Measurements from ENCODE around the gene AIF1. TPM values are rescaled to one million over a fixed set of nuclear protein-coding genes. Genes with fewer than 3 reads are reported as not detected.

Gene AIF1
- polyA plus RNA-seq, 1 donor (not counting 4 experiments of a cell fraction or from before 2014, with no cell fraction given): not detected

DNA sequence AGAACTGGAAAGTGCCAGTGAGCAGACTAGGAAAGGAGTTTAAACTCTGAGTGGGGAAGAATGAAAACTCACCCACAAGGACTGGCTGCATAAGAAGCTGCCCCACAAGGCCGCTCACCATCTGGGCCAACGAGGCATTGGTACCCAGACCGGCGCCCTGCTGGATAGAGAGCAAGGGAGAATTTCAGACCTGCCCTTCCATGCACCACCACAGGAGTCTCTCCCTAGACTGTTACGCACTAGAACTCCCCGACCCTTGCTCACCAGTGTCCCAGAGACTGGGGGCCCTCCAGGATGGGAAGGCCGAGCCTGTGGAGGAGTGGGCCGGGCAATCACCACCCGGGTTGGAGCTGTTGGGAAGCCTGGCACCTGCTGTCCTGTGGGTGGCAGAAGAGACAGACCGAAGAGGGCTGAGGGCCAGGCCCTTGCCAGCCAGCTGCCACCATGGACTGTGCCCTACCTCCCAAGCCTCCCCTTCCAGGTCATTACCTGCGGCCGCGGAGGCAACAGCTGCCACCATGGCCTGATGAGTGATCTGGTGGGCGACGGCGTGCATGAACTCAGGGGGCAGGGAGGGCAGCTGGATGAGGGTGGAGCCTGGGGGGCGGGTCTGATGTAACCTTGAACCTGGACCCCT lies 28.9 kb downstream of the AIF1 start:
- dilution Hi-C loops (cut with MboI; ENCODE audit: extremely low pct_ligation_motif_present, low sequenced_read_pairs): no loop called here
- Histone ChIP-seq H3K4me3 (ENCODE audit: control insufficient read depth in 2 of 3, extremely low read depth in 1 of 3, insufficient read depth in 2 of 3, low read depth in 1 of 3, low read length in 3 of 3) (no peak overlapping the region), H3K4me2 (ENCODE audit: control insufficient read depth, extremely low read depth, insufficient read depth, low read depth, low read length) (no peak overlapping the region), H3K36me3 (ENCODE audit: control insufficient read depth in 2 of 2, extremely low read depth in 1 of 2, insufficient read depth in 2 of 2, low read length in 2 of 2) (peaks cover 45 to 65% of the 10 kb centered on the region in 2 experiments), H3K4me1 (ENCODE audit: control insufficient read depth, extremely low read depth, insufficient read depth, low read length) (no peaks in the 10 kb centered on the region), H4K20me1 (ENCODE audit: control insufficient read depth, extremely low read depth, insufficient read depth, low read length) (no peaks in the 10 kb centered on the region), H2AFZ (ENCODE audit: control insufficient read depth, low read length) (no peak overlapping the region), H3K27ac (ENCODE audit: control insufficient read depth, insufficient read depth, low read length) (no peak overlapping the region), H3K9me1 (ENCODE audit: control insufficient read depth, extremely low read depth, insufficient read depth, low read length) (no peaks in the 10 kb centered on the region), H3K9me3 (ENCODE audit: control insufficient read depth, low read depth, low read length) (no peaks in the 10 kb centered on the region), H3K9ac (ENCODE audit: control insufficient read depth, extremely low read depth, insufficient read depth, low read length) (no peak overlapping the region), H3K27me3 (ENCODE audit: control insufficient read depth, extremely low read depth, insufficient read depth, low read length) (no peaks in the 10 kb centered on the region), H3K79me2 (ENCODE audit: control insufficient read depth, insufficient read depth, low read length) (peaks cover 5% of the 10 kb centered on the region)
- FAIRE-seq: no peak
- no peak for DNase-seq (ENCODE audit: low read depth, low spot score)
- no peak for TF ChIP-seq EZH2 (IDR thresholded peaks at IDR 0.05; ENCODE audit: low read length)
- TF ChIP-seq, protein P1, sequence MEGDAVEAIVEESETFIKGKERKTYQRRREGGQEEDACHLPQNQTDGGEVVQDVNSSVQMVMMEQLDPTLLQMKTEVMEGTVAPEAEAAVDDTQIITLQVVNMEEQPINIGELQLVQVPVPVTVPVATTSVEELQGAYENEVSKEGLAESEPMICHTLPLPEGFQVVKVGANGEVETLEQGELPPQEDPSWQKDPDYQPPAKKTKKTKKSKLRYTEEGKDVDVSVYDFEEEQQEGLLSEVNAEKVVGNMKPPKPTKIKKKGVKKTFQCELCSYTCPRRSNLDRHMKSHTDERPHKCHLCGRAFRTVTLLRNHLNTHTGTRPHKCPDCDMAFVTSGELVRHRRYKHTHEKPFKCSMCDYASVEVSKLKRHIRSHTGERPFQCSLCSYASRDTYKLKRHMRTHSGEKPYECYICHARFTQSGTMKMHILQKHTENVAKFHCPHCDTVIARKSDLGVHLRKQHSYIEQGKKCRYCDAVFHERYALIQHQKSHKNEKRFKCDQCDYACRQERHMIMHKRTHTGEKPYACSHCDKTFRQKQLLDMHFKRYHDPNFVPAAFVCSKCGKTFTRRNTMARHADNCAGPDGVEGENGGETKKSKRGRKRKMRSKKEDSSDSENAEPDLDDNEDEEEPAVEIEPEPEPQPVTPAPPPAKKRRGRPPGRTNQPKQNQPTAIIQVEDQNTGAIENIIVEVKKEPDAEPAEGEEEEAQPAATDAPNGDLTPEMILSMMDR (optimal IDR thresholded peaks at IDR 0.05 in 1 of 3, IDR thresholded peaks at IDR 0.05 in 1 of 3, conservative IDR thresholded peaks at IDR 0.05 in 1 of 3; ENCODE audit: extremely low read depth in 1 of 3, insufficient read depth in 2 of 3, low read length in 3 of 3): no peak

DNA sequence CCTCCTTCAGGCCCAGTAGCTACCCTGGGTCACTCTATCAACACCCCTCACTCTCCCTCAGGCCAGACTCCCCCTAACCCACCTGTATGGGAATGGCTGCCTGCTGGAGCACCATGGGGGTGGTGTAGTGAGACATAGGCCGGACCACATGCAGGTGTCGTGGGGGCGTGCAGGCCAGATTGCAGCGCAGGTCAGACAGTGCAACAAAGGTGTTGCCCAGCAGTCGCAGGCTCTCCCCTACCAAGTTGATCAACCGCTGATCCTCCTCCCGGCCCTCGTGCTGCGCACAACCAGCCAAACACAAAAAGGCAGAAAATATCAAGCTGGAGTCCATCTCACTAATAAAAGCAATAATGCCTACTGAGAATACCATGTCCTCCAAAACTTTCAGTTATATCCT lies 30.3 kb downstream of the AIF1 start:
- Histone ChIP-seq H3K9ac (ENCODE audit: control insufficient read depth, extremely low read depth, insufficient read depth, low read length) (no peak overlapping the region), H3K9me1 (ENCODE audit: control insufficient read depth, extremely low read depth, insufficient read depth, low read length) (no peaks in the 10 kb centered on the region), H3K4me1 (ENCODE audit: control insufficient read depth, extremely low read depth, insufficient read depth, low read length) (no peaks in the 10 kb centered on the region), H3K27ac (ENCODE audit: control insufficient read depth, insufficient read depth, low read length) (no peak overlapping the region), H3K36me3 (ENCODE audit: control insufficient read depth in 2 of 2, extremely low read depth in 1 of 2, insufficient read depth in 2 of 2, low read length in 2 of 2) (peaks cover 48 to 68% of the 10 kb centered on the region in 2 experiments), H2AFZ (ENCODE audit: control insufficient read depth, low read length) (no peak overlapping the region), H3K27me3 (ENCODE audit: control insufficient read depth, extremely low read depth, insufficient read depth, low read length) (no peaks in the 10 kb centered on the region), H3K4me3 (ENCODE audit: control insufficient read depth in 2 of 3, extremely low read depth in 1 of 3, insufficient read depth in 2 of 3, low read depth in 1 of 3, low read length in 3 of 3) (no peak overlapping the region), H4K20me1 (ENCODE audit: control insufficient read depth, extremely low read depth, insufficient read depth, low read length) (peaks cover 4% of the 10 kb centered on the region), H3K79me2 (ENCODE audit: control insufficient read depth, insufficient read depth, low read length) (peaks cover 19% of the 10 kb centered on the region), H3K4me2 (ENCODE audit: control insufficient read depth, extremely low read depth, insufficient read depth, low read depth, low read length) (no peak overlapping the region), H3K9me3 (ENCODE audit: control insufficient read depth, low read depth, low read length) (no peaks in the 10 kb centered on the region)
- FAIRE-seq (no peak), DNase-seq (ENCODE audit: low read depth, low spot score) (no peak)
- dilution Hi-C loops (cut with MboI; ENCODE audit: extremely low pct_ligation_motif_present, low sequenced_read_pairs): no loop called here
- TF ChIP-seq, protein P1 (optimal IDR thresholded peaks at IDR 0.05 in 1 of 3, IDR thresholded peaks at IDR 0.05 in 1 of 3, conservative IDR thresholded peaks at IDR 0.05 in 1 of 3; ENCODE audit: extremely low read depth in 1 of 3, insufficient read depth in 2 of 3, low read length in 3 of 3): no peak
- no peak for TF ChIP-seq EZH2 (IDR thresholded peaks at IDR 0.05; ENCODE audit: low read length)
